H1 (cell line): ENCODE results near the gene URM1. TPM values are rescaled to one million over a fixed set of nuclear protein-coding genes. Genes with fewer than 3 reads are reported as not detected.

Experiments used
- CTCF ChIA-PET: fragments of 300-600 bp; sonication (Branson Sonifier 250); formaldehyde crosslinking; loops from one replicate; lab custom pipeline; 2021; ENCODE audit not compliant: partially characterized antibody; lab: Charles Lee
- POLR2A ChIA-PET: fragments of 300-600 bp; sonication (Branson Sonifier 250); formaldehyde crosslinking; loops from one replicate; lab custom pipeline; 2021; ENCODE audit warnings: inconsistent platforms; ENCODE audit not compliant: partially characterized antibody; lab: Charles Lee
- DNase-seq, 2 experiments: peaks; one replicate each; pipeline versions ENCODE4 v3.0.0 to v3.0.0-alpha.2; 2010 to 2022; ENCODE audit warnings: low spot score in 2 of 2, low read depth in 1 of 2, mixed read lengths in 1 of 2
- FAIRE-seq: peaks from 2 replicates; lab custom pipeline; 2011; peaks lifted over from hg19 to GRCh38; lab: Jason Lieb, UNC
- H2AFZ ChIP-seq: 2 replicates; pipeline ENCODE4 v1.8.1; 2012; ENCODE audit warnings: low read length, inconsistent platforms
- H2AK5ac ChIP-seq: 2 replicates; pipeline ENCODE4 v1.6.1; 2013; ENCODE audit warnings: low read depth, low read length
- H2BK120ac ChIP-seq: replicated peaks from 2 replicates; pipeline ENCODE3; 2013; ENCODE audit warnings: low read depth, low read length, inconsistent platforms
- H2BK12ac ChIP-seq: 2 replicates; pipeline ENCODE4 v1.6.1; 2013; ENCODE audit warnings: low read depth, low read length
- H2BK15ac ChIP-seq: 2 replicates; pipeline ENCODE4 v1.6.1; 2013; ENCODE audit warnings: low read length
- H2BK20ac ChIP-seq: 2 replicates; pipeline ENCODE4 v1.6.1; 2013; ENCODE audit warnings: low read length
- H2BK5ac ChIP-seq: 2 replicates; pipeline ENCODE4 v1.6.1; 2013; ENCODE audit warnings: low read depth, low read length
- H3K14ac ChIP-seq: 2 replicates; pipeline ENCODE4 v1.6.1; 2013; ENCODE audit warnings: inconsistent platforms; ENCODE audit not compliant: insufficient read length
- H3K18ac ChIP-seq: 2 replicates; pipeline ENCODE4 v1.6.1; 2013; ENCODE audit warnings: low read length; ENCODE audit errors: extremely low read depth
- H3K23ac ChIP-seq: 2 replicates; pipeline ENCODE4 v1.6.1; 2013; ENCODE audit warnings: inconsistent platforms; ENCODE audit not compliant: insufficient read length
- H3K23me2 ChIP-seq: 2 replicates; pipeline ENCODE4 v1.6.1; 2013; ENCODE audit warnings: low read depth, low read length
- H3K27ac ChIP-seq: 2 replicates; pipeline ENCODE4 v1.6.1; 2011; ENCODE audit warnings: low read depth, low read length, inconsistent platforms
- H3K27me3 ChIP-seq, 4 experiments: replicated peaks in 1 of 4; 1 replicate in 1 of 4; 2 replicates in 3 of 4; pipeline versions ENCODE4 v1.6.1 to v1.8.1; 2011 to 2013; ENCODE audit warnings: low read length in 3 of 4, mild to moderate bottlenecking in 3 of 4, inconsistent platforms in 2 of 4, mixed read lengths in 2 of 4, moderate library complexity in 1 of 4; ENCODE audit not compliant: control insufficient read depth in 3 of 4, insufficient read depth in 3 of 4; ENCODE audit errors: extremely low read depth in 1 of 4
- H3K36me3 ChIP-seq, 4 experiments: 2 replicates each; pipeline versions ENCODE4 v1.6.1 to v1.8.1; 2011 to 2013; ENCODE audit warnings: mild to moderate bottlenecking in 4 of 4, low read length in 3 of 4, moderate library complexity in 2 of 4, control low read depth in 1 of 4, inconsistent platforms in 1 of 4; ENCODE audit not compliant: insufficient read depth in 4 of 4, control insufficient read depth in 2 of 4
- H3K4ac ChIP-seq: replicated peaks from 2 replicates; pipeline ENCODE3; 2013; ENCODE audit warnings: low read length, low read depth, mixed read lengths, inconsistent platforms; ENCODE audit not compliant: insufficient read length
- H3K4me1 ChIP-seq, 4 experiments: replicated peaks in 1 of 4; 1 replicate in 1 of 4; 2 replicates in 3 of 4; pipeline versions ENCODE4 v1.6.1 to v1.8.1; 2011 to 2013; ENCODE audit warnings: low read length in 3 of 4, inconsistent platforms in 2 of 4, mixed read lengths in 1 of 4; ENCODE audit not compliant: insufficient read depth in 4 of 4, control insufficient read depth in 3 of 4
- H3K4me2 ChIP-seq, 2 experiments: 2 replicates each; pipeline versions ENCODE4 v1.6.1 to v1.8.1; 2011 to 2013; ENCODE audit warnings: low read depth in 2 of 2, low read length in 2 of 2, control low read depth in 1 of 2, inconsistent platforms in 1 of 2, mild to moderate bottlenecking in 1 of 2; ENCODE audit not compliant: insufficient read depth in 1 of 2
- H3K4me3 ChIP-seq, 4 experiments: fragments of 200-600, 300-600 bp in 1 of 4; sonication (generic), shearing (Covaris generic), sonication (Bioruptor Twin) in 1 of 4; 2 replicates each; pipeline versions ENCODE4 v1.5.1 to v1.8.1; 2011 to 2016; ENCODE audit warnings: low read length in 4 of 4, low read depth in 3 of 4, control low read depth in 2 of 4, inconsistent platforms in 2 of 4, mild to moderate bottlenecking in 2 of 4, mixed read lengths in 1 of 4, moderate library complexity in 1 of 4; ENCODE audit not compliant: insufficient read depth in 2 of 4; ENCODE audit errors: extremely low read depth in 1 of 4
- H3K56ac ChIP-seq: replicated peaks from 2 replicates; pipeline ENCODE3; 2013; ENCODE audit warnings: low read depth, mild to moderate bottlenecking, mixed read lengths, low read length, inconsistent platforms; ENCODE audit not compliant: insufficient read length
- H3K79me1 ChIP-seq: 2 replicates; pipeline ENCODE4 v1.6.1; 2013; ENCODE audit warnings: low read depth, low read length, control low read depth
- H3K79me2 ChIP-seq, 2 experiments: 2 replicates each; pipeline versions ENCODE4 v1.6.1 to v1.8.1; 2012 to 2013; ENCODE audit warnings: low read length in 2 of 2, mild to moderate bottlenecking in 2 of 2, inconsistent platforms in 1 of 2; ENCODE audit not compliant: insufficient read depth in 2 of 2, control insufficient read depth in 1 of 2
- H3K9ac ChIP-seq, 4 experiments: replicated peaks in 1 of 4; 1 replicate in 1 of 4; 2 replicates in 3 of 4; pipeline versions ENCODE4 v1.6.1 to v1.8.1; 2011 to 2013; ENCODE audit warnings: low read depth in 3 of 4, low read length in 3 of 4, control low read depth in 2 of 4, mild to moderate bottlenecking in 2 of 4, moderate library complexity in 2 of 4, inconsistent platforms in 1 of 4; ENCODE audit errors: extremely low read depth in 1 of 4
- H3K9me3 ChIP-seq, 2 experiments: 2 replicates each; pipeline versions ENCODE4 v1.6.1 to v1.8.1; 2012 to 2013; ENCODE audit warnings: mild to moderate bottlenecking in 2 of 2, moderate library complexity in 2 of 2, control low read depth in 1 of 2, inconsistent platforms in 1 of 2, low read depth in 1 of 2, low read length in 1 of 2, mixed read lengths in 1 of 2; ENCODE audit not compliant: insufficient read depth in 2 of 2
- H4K20me1 ChIP-seq, 2 experiments: replicated peaks in 1 of 2; 2 replicates each; pipeline versions ENCODE3 to v1.8.1; 2011 to 2013; ENCODE audit warnings: inconsistent platforms in 2 of 2, low read length in 2 of 2, mild to moderate bottlenecking in 1 of 2; ENCODE audit not compliant: insufficient read depth in 2 of 2, control insufficient read depth in 1 of 2
- H4K5ac ChIP-seq: 2 replicates; pipeline ENCODE4 v1.6.1; 2013; ENCODE audit warnings: low read length, low read depth, mixed read lengths, inconsistent platforms; ENCODE audit not compliant: insufficient read length
- H4K8ac ChIP-seq: 2 replicates; pipeline ENCODE4 v1.8.0; 2013; ENCODE audit warnings: mild to moderate bottlenecking, moderate library complexity, low read length, inconsistent platforms; ENCODE audit not compliant: insufficient read depth; ENCODE audit errors: extremely low read depth
- H4K91ac ChIP-seq: replicated peaks from 2 replicates; pipeline ENCODE3; 2013; ENCODE audit warnings: low read length, mixed read lengths, inconsistent platforms; ENCODE audit not compliant: insufficient read length
- KDM1A ChIP-seq: fragments of 200-600, 300-600 bp; sonication (generic); IDR thresholded peaks from 2 replicates; pipeline ENCODE4 v1.7.1; 2016; ENCODE audit warnings: mild to moderate bottlenecking, low read length, borderline replicate concordance
- POLR2A ChIP-seq, 2 experiments: IDR thresholded peaks; 1 replicate in 1 of 2; 2 replicates in 1 of 2; pipeline ENCODE4 v1.6.1; 2011; ENCODE audit warnings: low read depth in 2 of 2, low read length in 2 of 2, mild to moderate bottlenecking in 2 of 2; ENCODE audit errors: control extremely low read depth in 1 of 2
- RAD21 ChIP-seq, 2 experiments: IDR thresholded peaks in 1 of 2; conservative IDR thresholded peaks in 1 of 2; 2 replicates each; pipeline ENCODE4 v1.6.1; 2011; ENCODE audit warnings: low read depth in 2 of 2, low read length in 2 of 2, improper control_type of control experiment in 1 of 2, inconsistent platforms in 1 of 2, mild to moderate bottlenecking in 1 of 2, moderate library complexity in 1 of 2
- RFX5 ChIP-seq: IDR thresholded peaks from 2 replicates; pipeline ENCODE4 v1.6.1; 2011; ENCODE audit warnings: low read depth, low read length, improper control_type of control experiment, borderline replicate concordance
- SUZ12 ChIP-seq: fragments of 200-600 bp; sonication (generic); IDR thresholded peaks from 2 replicates; pipeline ENCODE4 v1.6.1; 2012; ENCODE audit warnings: mild to moderate bottlenecking, inconsistent platforms, low read length, moderate library complexity, mixed read lengths
- YY1 ChIP-seq: IDR thresholded peaks from 2 replicates; pipeline ENCODE4 v1.6.1; 2011; ENCODE audit warnings: low read depth, mild to moderate bottlenecking, low read length
- WGBS, 2 experiments: shearing (Covaris generic) in 1 of 2; methylation state at CpG; one replicate each; pipeline versions ENCODE4 v1.1.6 to v1.1.7; 2013 to 2015; ENCODE audit warnings: low lambda C conversion rate in 2 of 2, mixed read lengths in 2 of 2, inconsistent platforms in 1 of 2, low coverage in 1 of 2, missing lambda C conversion rate in 1 of 2; ENCODE audit not compliant: insufficient replicate concordance in 2 of 2, insufficient coverage in 1 of 2, insufficient read length in 1 of 2; ENCODE audit errors: extremely low coverage in 1 of 2, missing lambda C conversion rate in 1 of 2; 5-methylcytosine and 5-hydroxymethylcytosine counted together
- polyA plus RNA-seq, 7 experiments: library from polyadenylated mRNA; depleted of rRNA in 3 of 7; stranded (reverse) in 5 of 7; unstranded in 2 of 7; fragments of >200 nt in 5 of 7; fragments of 200-250 nt in 2 of 7; gene quantifications; 1 replicate in 5 of 7; 2 replicates in 1 of 7; 4 replicates in 1 of 7; pipeline versions ENCODE4 v1.2.1 to v1.2.3, GENCODE V29; 2011 to 2013; ENCODE audit warnings: missing spikeins in 2 of 7, mixed read lengths in 2 of 7
- total RNA-seq: library from RNA; stranded (reverse); fragmentation: NEBNext Ultra II Directional; extraction: Animal tissue kit (Norgen Biotek cat#: 25700); gene quantifications from 2 replicates; pipeline ENCODE4 v1.2.1, GENCODE V29; 2021

URM1 gene
- total and polyA plus RNA-seq, 2 of the 8 experiments (the other 6 are each of a cell fraction or from before 2014, with no cell fraction given) = 58.3 to 62.3 TPM

DNA sequence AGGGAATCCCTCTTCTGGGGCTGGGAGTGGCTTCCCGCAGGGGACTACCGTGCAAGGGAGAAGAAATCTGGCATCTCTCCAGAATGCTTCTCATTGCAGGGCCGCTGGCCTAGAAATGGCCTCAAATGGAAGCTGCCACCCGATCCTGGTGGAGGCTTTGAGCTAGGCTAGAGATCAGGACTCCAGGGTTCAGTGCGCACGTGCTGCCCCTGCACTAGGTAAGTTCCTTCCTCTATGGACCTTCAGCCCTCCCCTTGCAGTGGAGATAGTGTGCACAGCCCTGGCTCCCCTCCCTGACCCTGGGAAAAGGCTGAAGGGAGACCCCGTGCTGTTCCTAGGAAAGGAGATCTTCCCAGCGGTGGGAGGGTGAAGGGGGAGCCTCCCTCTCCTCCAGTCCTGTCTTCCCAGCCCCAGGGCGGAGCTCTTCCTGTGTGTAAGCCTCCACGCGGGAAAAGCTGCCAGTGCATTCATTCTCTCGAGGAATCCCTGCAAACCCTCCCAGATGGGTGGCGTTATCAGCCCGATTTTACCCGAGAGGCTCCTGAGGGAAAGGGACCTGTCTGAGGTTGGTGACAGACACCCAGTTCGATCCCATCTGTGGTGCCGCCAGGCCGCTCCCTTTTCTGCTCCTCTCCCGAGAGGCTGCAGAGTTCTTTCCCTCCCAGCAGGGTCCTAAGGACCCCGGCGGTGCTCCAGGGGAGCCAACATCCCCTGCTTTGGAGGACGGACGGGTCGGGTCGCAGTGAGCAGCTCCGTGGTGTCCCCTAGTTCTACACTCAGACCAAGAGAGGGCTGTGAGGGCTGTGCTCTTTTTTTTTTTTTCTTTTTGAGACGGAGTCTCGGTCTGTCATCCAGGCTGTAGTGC lies 48.1 kb downstream of the URM1 start:
- peaks cover 6% of the 10 kb centered on the region; the same call in 1 of the 2 replicates for H3K23me2 ChIP-seq

More for the DNA sequence above, 48.1 kb downstream of the URM1 start:
- POLR2A ChIA-PET = interaction anchor here (1.0 to 2.8 kb wide), 7 partner anchors 23 to 291 kb away, joined by 3 to 8 read pairs (median 3); partner anchors contain the start of genes GOLGA2, SPTAN1 and SWI5
- H4K8ac ChIP-seq = no peak overlapping the region
- TF ChIP-seq POLR2A (IDR thresholded peaks at IDR 0.05; ENCODE audit: control extremely low read depth in 1 of 2, low read depth in 2 of 2, low read length in 2 of 2) (no peak), KDM1A (no peak), RFX5 (no peak), RAD21 (IDR thresholded peaks at IDR 0.05 in 1 of 2, conservative IDR thresholded peaks at IDR 0.05 in 1 of 2; ENCODE audit: low read depth in 2 of 2, low read length in 2 of 2) (no peak), SUZ12 (peak; percentile 31; the same call in 1 of the 2 replicates), YY1 (no peak)
- peak overlapping the region; percentile 75; the same call in 1 of the 2 replicates for H2BK12ac ChIP-seq
- no peak for DNase-seq
- no peak overlapping the region for H3K23ac ChIP-seq
- no peak overlapping the region for H3K14ac ChIP-seq
- H3K79me1 ChIP-seq = no peaks in the 10 kb centered on the region
- CTCF ChIA-PET = interaction anchor here (0.7 to 5.9 kb wide), 24 partner anchors 8 to 215 kb away, joined by 3 to 40 read pairs (median 4); partner anchors contain the start of gene GLE1
- no peak overlapping the region for H3K18ac ChIP-seq
- H3K27ac ChIP-seq = no peak overlapping the region
- H3K4me3 ChIP-seq = no peak overlapping the region
- FAIRE-seq = no peak
- no peak overlapping the region for H2BK15ac ChIP-seq
- peaks cover 6 to 18% (median 8%) of the 10 kb centered on the region in 4 experiments; a peak in 6 of 7 replicates for H3K4me1 ChIP-seq
- H3K4me2 ChIP-seq = peak overlapping the region; percentile 23 to 63; a peak in 2 of 4 replicates
- H2BK5ac ChIP-seq = no peak overlapping the region
- no peaks in the 10 kb centered on the region for H3K36me3 ChIP-seq
- no peaks in the 10 kb centered on the region for H4K20me1 ChIP-seq
- H2AK5ac ChIP-seq = no peak overlapping the region
- no peak overlapping the region for H2BK120ac ChIP-seq
- H4K5ac ChIP-seq = no peak overlapping the region
- H3K27me3 ChIP-seq = peaks cover 5 to 48% (median 39%) of the 10 kb centered on the region in 4 experiments; a peak in 6 of 7 replicates
- H3K9me3 ChIP-seq = no peaks in the 10 kb centered on the region
- no peak overlapping the region for H2AFZ ChIP-seq
- no peaks in the 10 kb centered on the region for H3K79me2 ChIP-seq
- no peak overlapping the region for H3K9ac ChIP-seq
- no peak overlapping the region for H3K56ac ChIP-seq
- no peak overlapping the region for H2BK20ac ChIP-seq
- H3K4ac ChIP-seq = no peak overlapping the region
- 68% methylated on average over 13 of the region's 28 CpGs; no CpG with 5 or more reads in 1 of the 2 experiments for WGBS, 2 experiments
- no peak overlapping the region for H4K91ac ChIP-seq
